Fibroblast of skin of scalp (primary cell): Measurements from ENCODE around the gene MGAT2.
"Not testable (repeated sequence)": the region's sequence is repeated elsewhere in the genome, so short reads cannot be mapped to it uniquely, and the experiment has no call there.

Source experiments
- DNase-seq: peaks from one replicate; pipeline ENCODE4 v3.0.0-alpha.2; 2013

MGAT2 gene

DNA sequence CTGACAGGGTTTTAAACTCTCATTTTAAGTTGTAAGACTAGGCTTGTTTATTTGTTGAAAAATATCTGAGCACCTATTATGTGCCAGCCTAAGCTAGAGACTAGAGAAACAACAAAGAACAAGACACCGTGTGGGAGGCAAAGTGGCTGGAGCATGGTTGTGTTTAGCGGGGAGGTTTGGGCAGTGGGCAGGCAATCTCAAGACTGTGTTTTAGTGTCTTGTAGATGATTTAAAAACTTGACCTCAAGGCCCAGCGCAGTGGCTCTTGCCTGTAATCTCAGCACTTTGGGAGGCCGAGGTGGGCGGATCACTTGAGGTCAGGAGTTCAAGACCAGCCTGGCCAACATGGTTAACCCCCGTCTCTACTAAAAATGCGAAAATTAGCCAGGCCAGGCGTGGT, 7.9 kb upstream of the MGAT2 start:
- no peak for DNase-seq

DNA sequence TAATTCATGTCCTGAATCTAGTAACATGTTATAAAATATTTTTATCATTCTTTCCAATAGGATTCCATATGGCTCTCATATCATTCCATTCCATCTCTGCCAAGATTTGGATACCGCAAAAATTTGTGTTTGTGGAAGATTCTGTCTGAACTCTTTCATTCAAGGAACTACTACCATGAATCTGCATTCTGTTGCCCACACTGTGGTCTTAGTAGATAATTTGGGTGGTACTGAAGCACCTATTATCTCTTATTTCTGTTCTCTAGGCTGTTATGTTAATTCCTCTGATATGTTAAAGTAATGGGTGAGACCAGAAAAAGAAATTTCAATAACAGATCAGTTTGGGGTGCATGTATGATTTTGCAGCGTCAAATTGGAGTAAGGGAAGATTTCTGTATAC, 6.4 kb upstream of the MGAT2 start:
- peak; percentile 41 for DNase-seq

- DNase-seq, result no peak
These were observed 4.8 kb upstream of the MGAT2 start for GRCh38 chr14:49615776-49616175.

DNA sequence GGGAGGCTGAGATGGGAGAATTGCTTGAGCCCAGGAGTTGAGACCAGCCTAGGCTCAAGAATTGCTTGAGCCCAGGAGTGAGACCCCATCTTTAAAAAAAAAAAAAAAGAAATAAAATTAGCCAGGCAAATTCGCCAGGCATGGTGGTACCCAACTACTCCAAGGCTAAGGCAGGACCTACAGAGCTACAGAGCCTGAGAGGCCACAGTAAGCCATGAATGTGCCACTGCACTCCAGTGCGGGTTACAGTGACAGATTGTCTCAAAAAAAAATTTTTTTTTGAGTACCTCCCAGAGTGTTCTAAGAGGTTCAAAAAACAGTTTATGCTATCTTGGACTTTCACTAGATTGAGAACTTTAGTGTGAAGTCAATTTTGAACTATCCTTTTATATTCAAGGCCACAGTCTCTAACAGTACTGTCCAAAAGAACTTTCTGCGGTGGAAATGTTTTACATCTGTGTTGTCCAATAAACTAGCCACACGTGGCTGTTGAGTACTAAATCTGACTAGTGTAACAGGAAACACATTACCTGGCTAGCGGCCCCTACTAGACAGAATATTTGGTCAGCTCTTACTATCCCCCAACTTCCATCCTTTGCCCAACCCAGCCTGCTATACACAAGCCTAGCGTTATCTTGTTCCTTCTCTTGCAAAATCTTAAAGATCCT, 2.6 kb upstream of the MGAT2 start:
- DNase-seq, result no peak

DNA sequence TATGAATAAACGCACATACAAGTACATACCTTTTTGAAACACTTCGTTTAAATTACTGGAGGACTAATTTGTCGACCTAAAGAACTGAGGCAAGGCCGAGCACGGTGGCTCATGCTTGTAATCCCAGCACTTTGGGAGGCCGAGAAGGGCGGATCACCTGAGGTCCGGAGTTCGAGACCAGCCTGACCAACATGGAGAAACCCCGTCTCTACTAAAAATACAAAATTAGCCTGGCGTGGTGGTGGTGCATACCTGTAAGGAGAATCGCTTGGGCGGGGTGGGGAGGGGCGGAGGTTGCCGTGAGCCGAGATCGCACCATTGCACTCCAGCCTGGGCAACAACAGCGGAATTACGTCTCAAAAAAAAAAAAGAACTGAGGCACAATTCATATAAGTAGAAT, 1.3 kb upstream of the MGAT2 start:
- DNase-seq, result not testable (repeated sequence)

DNA sequence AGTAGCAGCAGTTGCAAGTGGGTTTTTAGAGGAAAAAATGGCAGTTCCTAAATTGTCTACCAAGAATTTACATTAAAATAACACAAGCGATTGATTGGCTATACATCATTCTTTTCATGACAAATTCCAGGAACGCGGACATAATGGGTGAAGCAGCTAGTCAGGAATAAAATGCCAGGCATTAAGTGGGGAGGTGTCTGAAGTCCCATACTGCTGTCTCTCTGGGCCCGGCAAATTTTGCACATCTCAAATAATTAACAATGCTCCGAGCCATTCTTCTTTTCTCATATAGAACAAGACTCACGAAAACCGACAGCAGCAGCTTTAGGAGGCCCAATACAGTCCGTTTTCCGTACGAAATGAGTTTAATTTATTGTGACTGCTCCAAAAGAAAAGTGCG, 869 bp upstream of the MGAT2 start:
- DNase-seq, result no peak

- peak; percentile 64 for DNase-seq
These were observed 699 bp downstream of the MGAT2 start for GRCh38 chr14:49621114-49621881.

DNA sequence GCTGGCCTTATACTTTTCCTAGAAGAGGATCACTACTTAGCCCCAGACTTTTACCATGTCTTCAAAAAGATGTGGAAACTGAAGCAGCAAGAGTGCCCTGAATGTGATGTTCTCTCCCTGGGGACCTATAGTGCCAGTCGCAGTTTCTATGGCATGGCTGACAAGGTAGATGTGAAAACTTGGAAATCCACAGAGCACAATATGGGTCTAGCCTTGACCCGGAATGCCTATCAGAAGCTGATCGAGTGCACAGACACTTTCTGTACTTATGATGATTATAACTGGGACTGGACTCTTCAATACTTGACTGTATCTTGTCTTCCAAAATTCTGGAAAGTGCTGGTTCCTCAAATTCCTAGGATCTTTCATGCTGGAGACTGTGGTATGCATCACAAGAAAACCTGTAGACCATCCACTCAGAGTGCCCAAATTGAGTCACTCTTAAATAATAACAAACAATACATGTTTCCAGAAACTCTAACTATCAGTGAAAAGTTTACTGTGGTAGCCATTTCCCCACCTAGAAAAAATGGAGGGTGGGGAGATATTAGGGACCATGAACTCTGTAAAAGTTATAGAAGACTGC, 1.5 kb downstream of the MGAT2 start:
- no peak for DNase-seq

- DNase-seq, result no peak
These were observed 2.8 kb downstream of the MGAT2 start for GRCh38 chr14:49623387-49623786.

DNA sequence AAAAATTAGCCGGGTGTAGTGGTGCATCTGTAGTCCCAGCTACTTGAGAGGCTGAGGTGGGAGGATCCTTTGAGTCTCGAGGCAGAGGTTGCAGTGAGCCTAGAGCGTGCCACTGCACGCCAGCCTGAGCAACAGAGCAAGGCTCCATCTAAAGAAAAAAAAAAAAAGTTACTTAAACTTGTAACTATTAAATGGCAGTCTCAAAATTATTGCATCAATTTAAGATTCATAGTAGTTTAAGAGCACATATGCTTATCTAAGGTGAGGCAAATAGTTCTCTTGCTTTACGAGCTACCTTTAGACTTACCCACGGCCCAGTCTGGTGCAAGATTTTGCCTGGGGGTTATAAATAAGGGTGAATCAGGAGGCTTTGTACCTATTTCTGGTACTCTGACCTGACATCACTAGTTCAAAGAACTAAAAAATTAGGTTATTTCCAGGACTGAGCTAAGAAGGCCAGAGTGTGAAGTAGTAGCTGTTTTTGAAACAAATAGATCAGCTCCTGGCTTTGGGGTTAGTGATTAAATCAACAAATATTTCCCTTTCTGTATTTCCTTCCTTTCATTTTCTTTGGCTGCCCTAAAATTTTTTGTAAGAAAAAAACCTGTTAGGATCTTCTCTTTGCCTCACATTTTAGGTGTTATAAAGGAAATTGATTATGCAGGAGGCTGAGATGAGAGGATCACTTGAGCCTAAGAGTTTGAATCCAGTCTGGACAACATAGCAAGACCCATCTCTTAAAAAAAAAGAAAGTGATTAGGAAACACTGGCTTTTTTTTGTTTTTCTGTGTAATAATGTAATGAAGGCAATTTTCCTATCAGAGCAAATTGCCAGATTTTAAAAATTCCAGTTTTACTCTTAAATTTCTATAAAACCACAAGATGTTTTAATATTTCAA, 3.6 kb downstream of the MGAT2 start:
- DNase-seq, result no peak

GRCh38 chr14:49633640-49634546, 13.3 kb downstream of the MGAT2 start:
- DNase-seq, result peak; percentile 95

- peak; percentile 64 for DNase-seq
These were observed 14.1 kb downstream of the MGAT2 start, which contains the start of gene DNAAF2 for GRCh38 chr14:49634547-49635334. DNAAF2 (minus strand) TSS chr14:49635244; CDS start chr14:49635149, 95 bp downstream.

GRCh38 chr14:49636866-49637265, 16.3 kb downstream of the MGAT2 start:
- DNase-seq, result no peak

- no peak for DNase-seq
These were observed 17.0 kb downstream of the MGAT2 start for GRCh38 chr14:49637534-49638078.

DNA sequence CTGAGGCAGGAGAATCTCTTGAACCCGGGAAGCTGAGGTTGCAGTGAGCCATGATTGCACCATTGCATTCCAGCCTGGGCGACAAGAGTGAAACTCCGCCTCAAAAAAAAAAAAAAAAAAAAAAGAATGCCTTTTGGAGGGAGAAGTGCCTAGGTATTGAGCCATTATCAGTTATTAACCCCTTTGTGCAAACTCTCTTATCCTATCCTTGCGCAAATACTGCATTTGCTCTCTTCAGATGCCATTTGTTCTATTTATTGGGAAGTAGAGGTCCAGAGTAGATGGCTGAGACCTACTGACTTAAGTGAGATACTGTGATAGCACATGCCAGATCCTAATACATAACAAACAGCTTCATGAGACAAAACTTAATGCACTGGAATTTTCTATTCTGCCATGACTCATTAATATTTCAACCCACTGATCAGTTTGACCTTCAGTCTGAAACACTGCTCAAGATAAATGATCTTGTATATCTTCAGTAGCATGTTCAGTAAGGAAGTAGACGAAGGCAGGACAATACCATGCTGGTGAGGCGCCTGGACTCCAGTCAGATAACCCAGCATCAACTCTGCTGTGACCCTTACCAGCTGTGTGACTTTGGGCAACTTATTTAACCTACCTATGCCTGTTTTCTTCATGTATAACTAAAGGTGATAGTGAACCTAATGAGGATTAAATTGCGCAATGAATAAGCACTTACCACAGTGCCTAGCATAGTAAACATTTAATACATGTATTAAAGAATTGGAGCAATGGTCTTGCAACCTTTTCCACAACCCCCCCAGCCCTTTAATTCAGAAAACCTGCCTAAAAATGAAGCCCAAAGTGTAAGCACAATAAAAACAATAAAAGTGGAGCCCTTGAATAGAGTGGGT, 20.2 kb downstream of the MGAT2 start:
- no peak for DNase-seq

GRCh38 chr14:49641697-49642129, 21.1 kb downstream of the MGAT2 start:
- no peak for DNase-seq

DNA sequence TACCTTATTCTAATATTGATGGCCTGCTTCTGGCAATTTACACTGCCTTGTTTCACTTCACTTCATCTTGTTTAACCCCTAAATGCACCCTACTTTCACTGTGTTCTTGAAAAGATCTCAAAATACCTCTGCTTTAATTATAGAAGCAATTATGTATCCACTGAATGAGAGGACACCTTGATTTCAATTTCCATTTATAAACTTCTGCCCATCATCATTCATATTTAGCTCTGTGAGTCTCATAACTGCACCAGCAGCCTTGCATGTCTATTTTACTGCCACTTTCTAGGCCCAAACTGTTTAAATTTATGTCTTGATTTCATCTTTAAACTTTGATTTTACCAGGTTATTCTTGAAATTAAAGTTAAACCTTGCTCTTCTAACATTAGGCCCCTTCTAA, 21.6 kb downstream of the MGAT2 start:
- DNase-seq, result no peak

GRCh38 chr14:49653508-49653907, 32.9 kb downstream of the MGAT2 start:
- no peak for DNase-seq

DNA sequence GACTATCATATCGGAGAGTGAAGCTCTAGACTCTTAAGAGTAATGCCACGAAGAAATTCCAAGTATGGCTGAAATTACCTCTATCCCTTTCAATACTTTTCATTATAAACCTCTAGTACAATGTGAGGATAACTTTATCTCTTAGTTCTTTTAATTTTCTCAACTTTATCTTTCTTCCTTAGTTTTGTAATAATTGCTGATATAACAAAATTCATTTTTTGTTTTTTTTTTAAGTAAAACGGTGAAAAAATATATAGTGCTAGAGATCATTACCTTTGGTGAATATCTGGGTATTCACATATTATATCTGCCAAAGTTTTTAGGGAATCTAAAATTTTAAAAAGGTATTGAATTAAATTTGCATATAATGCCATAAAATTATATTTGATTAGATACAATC, 33.9 kb downstream of the MGAT2 start:
- no peak for DNase-seq
